GM12878 (cell line): ENCODE measurements around the gene ARHGAP12.

ENCODE experiments used
- FOXK2 ChIP-seq: fragments of 450-650 bp; IDR thresholded peaks from 2 replicates; pipeline ENCODE4 v1.6.1; 2017; ENCODE audit warnings: mild to moderate bottlenecking, moderate library complexity
- POLR2A ChIP-seq: IDR thresholded peaks from 2 replicates; pipeline ENCODE4 v1.6.1; 2011; ENCODE audit warnings: low read depth, mild to moderate bottlenecking, low read length
- RAD21 ChIP-seq: IDR thresholded peaks from 2 replicates; pipeline ENCODE4 v1.6.1; 2011; ENCODE audit warnings: mild to moderate bottlenecking, low read depth, low read length, moderate library complexity; ENCODE audit not compliant: insufficient read depth
- RFX5 ChIP-seq: IDR thresholded peaks from 2 replicates; pipeline ENCODE4 v1.6.1; 2011; ENCODE audit warnings: low read depth, low read length, improper control_type of control experiment

DNA sequence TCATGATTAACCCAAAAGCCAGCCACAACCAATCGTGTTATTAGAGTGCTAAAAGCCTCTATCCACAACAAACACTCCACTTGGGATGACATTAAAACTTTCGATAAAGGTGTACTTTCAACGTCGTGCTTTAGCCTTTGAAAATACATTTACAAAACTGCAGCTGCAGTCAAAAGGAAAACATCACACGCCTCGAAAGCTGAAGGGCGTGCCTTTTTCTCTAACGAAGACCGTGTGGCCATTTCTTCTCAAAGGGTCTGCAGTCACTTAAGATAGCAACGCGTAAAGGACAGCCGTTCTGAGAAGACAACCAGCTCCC is 1.1 kb downstream of the ARHGAP12 start:
- TF ChIP-seq FOXK2 (no peak), RFX5 (no peak), POLR2A (no peak), RAD21 (no peak)
